LNCAP (cell line): Measurements from ENCODE around the gene MED17.

Experiments used
- CTCF ChIP-seq: fragments of 450-650 bp; IDR thresholded peaks from 2 replicates; pipeline ENCODE4 v1.5.1; 2017; ENCODE audit warnings: mild to moderate bottlenecking

MED17 gene

GRCh38 chr11:93849201-93849600 lies 65.1 kb downstream of the MED17 start:
- TF ChIP-seq CTCF = no peak

- TF ChIP-seq CTCF = no peak
Observed at GRCh38 chr11:93849751-93850593, 65.9 kb downstream of the MED17 start.

- no peak for TF ChIP-seq CTCF
Observed at GRCh38 chr11:93850594-93851018, 66.5 kb downstream of the MED17 start, which contains the start of gene VSTM5. TSS of gene VSTM5 (minus strand) at chr11:93850618. CDS start at chr11:93850502, 116 bp downstream.

- TF ChIP-seq CTCF = no peak
Observed at GRCh38 chr11:93852242-93852641, 68.2 kb downstream of the MED17 start.

GRCh38 chr11:93857413-93858120 lies 73.5 kb downstream of the MED17 start:
- no peak for TF ChIP-seq CTCF

GRCh38 chr11:93858121-93858775 lies 74.2 kb downstream of the MED17 start:
- TF ChIP-seq CTCF = no peak

- TF ChIP-seq CTCF = no peak
Observed at GRCh38 chr11:93861808-93862207, 77.7 kb downstream of the MED17 start.
